HG02943 (cell line): ENCODE results near the gene COASY.
"Not testable (repeated sequence)": the region's sequence is repeated elsewhere in the genome, so short reads cannot be mapped to it uniquely, and the experiment has no call there.

Source experiments
- ATAC-seq: cut with Tn5 transposase; IDR thresholded peaks from one replicate; pipeline ENCODE4 v1.9.1; 2021; ENCODE audit warnings: mild to moderate bottlenecking, low read depth, moderate library complexity; ENCODE audit not compliant: unreplicated experiment

COASY gene

DNA sequence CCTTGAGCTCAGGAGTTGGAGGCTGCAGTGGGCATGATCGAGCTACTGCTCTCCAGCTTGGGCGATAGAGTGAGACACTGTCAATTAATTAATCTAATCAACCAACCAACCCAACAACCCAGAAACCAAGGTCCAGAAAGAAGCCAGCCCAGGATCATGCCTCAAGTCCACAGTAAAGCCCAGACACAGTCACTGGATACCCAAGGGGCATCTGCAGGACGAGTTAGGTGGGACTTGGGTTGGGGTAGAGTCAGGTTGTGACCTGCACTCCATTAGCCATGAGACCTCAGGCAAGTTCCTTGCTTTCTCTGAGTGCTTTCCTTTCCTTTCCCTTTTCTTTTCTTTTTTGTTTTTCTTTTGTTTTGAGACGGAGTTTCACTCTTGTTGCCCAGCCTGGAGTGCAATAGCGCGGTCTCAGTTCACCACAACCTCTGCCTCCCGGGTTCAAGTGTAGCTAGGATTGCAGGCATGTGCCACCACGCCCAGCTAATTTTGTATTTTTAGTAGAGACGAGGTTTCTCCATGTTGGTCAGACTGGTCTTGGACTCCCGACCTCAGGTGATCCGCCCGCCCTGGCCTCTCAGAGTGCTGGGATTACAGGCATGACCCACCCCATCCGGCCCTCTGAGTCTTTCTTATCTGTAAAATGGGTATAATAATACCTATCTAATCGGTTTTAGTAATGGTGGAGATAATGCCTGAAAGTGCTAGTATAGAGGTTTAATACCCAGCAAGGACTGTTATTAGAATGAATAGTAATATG lies 12.8 kb upstream of the COASY start:
- ATAC-seq = no peak

DNA sequence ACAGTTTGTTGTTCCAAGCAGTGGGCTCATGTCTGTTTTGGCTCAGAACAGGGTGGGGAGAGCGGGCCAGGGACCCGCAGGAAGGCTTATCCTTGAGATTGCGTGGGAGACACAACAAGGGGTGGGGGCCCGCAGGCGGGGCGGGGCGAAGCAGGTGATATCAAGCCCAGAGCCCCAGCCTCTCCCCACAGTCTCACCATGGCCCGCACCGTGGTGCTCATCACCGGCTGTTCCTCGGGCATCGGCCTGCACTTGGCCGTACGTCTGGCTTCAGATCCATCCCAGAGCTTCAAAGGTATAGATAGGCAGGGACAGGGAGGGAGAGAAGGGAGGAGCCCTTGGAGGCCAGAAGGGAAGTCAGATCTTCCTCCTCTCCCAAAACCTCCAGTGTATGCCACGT lies 9.2 kb upstream of the COASY start, which contains the start of gene HSD17B1:
HSD17B1 (plus strand) TSS at position 188 of the 400 bp plus-strand sequence; CDS start at position 199, 11 bp downstream.
- not testable (repeated sequence) for ATAC-seq

DNA sequence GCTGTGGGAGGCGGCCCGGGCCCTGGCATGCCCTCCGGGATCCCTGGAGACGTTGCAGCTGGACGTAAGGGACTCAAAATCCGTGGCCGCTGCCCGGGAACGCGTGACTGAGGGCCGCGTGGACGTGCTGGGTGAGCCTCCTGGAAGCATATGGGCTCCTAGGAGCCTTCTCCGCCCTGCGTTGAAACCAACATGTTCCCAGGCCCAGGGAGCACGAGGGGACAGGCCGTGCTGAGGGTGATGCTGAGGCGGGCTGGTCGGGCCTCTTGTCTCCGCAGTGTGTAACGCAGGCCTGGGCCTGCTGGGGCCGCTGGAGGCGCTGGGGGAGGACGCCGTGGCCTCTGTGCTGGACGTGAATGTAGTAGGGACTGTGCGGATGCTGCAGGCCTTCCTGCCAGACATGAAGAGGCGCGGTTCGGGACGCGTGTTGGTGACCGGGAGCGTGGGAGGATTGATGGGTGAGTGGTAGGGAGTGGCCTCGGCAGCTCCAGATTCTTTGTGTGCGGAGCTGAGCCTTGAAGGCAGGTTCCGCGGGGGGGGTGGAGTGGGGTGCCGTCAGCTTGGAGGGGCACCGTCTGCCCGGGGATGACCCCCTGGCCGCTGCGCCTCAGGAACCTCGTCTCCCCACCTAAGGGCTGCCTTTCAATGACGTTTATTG lies 8.7 kb upstream of the COASY start:
- ATAC-seq = no peak

DNA sequence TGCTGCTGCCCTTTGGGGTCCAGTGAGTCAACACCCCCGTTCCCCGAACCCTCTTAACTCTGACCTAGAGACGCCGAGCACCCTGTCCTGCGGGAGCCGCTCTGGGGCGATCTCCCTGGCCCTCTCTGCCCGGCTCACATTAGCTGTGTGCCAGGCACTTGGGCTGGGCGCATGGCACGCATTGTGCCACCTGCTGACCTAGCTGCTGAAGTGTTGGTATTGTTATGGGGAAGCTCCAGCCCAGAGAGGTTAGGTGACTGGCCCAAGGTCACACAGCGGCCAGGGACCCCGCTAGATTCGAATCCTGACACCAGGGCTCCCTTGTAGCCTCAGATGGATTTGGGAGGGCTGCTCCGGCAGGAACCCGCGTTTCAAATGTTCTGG lies 8.1 kb upstream of the COASY start:
- ATAC-seq = no peak

DNA sequence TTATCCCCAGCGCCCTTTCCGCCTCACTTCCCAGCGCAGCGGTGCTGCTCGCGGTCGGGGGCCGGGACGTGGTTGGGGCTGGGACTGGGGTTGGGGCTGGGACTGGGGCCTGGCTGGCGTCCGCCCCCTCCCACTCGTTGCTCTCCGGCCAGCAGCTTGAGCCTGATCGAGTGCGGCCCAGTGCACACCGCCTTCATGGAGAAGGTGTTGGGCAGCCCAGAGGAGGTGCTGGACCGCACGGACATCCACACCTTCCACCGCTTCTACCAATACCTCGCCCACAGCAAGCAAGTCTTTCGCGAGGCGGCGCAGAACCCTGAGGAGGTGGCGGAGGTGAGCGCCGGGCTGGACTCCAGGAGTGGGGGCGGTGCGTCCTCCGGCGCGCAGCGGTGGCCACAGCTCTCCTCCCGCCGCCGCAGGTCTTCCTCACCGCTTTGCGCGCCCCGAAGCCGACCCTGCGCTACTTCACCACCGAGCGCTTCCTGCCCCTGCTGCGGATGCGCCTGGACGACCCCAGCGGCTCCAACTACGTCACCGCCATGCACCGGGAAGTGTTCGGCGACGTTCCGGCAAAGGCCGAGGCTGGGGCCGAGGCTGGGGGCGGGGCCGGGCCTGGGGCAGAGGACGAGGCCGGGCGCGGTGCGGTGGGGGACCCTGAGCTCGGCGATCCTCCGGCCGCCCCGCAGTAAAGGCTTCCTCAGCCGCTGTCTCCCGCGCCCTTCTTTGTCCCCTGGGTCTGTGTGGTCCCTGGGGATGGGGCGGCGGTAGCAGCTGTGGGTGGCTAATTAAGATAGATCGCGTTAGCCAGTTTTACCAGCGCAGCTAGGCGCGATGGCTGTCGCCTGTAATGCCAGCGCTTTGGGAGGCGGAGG lies 7.5 kb upstream of the COASY start:
- ATAC-seq = peak; percentile 72

DNA sequence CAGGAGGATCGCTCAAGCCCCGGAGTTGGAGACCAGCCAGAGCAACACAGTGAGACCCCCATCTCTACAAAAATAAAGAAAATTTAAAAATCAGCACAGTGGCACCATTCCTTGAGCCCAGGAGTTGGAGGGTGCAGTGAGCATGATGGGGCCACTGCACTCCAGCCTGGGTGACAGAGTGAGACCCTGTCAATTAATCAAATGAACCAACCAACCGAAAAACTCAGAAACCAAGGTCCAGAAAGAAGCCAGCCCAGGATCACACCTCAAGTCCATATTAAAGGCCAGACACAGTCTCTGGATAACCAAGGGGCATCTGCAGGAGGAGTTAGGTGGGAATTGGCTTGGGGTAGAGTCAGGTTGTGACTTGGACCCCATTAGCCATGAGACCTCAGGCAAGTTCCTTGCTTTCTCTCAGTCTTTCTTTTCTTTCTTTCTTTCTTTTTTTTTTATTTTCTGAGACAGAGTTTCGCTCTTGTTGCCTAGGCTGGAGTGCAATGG lies 6.8 kb upstream of the COASY start:
- ATAC-seq = no peak

DNA sequence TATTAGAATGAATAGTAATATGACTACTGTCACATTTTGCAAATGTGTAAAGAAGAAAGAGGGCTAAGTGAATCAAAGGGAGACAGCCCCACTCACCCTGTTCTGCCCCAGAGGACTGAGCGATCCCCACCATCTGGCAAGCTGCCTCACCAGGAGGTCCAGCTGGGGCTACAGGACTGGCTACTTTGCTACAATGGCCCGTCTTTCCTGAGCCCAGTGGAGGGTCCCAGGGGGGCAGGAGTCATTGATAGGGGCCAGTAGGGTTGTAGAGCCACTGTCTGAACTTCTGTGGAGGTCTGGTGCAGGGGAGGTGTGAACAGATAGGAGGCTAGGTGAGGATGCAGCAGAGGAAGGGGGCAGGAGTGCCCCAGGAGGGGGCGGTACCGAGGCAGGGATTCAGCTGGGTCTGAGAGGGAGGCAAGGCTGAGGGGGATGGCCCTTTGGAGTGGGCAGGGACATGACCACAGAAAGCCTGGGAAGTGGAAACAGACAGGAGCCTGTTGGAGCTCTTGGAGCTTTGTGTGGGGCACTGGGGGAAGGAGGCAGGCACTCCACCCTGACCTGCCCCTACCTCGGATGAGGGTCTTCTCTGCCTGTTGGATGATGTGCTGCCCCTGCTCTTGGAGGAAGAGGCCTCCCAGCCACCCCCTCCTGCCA lies 5.9 kb upstream of the COASY start:
- ATAC-seq = not testable (repeated sequence)

DNA sequence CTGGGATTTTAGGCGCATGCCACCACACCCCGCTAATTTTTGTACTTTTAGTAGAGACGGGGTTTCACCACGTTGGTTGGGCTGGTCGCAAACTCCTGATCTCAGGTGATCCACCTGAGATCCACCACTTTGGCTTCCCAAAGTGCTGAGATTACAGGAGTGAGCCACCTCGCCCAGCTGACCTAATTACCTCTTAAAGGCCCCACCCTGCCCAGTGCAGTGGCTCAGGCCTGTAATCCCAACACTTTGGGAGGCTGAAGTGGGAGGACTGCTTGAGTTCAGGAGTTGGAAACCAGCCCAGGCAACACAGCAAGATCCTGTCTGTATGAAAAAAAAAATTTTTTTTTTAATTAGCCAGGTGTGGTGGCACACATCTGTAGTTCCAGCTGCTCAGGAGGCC lies 2.9 kb upstream of the COASY start:
- ATAC-seq = no peak

DNA sequence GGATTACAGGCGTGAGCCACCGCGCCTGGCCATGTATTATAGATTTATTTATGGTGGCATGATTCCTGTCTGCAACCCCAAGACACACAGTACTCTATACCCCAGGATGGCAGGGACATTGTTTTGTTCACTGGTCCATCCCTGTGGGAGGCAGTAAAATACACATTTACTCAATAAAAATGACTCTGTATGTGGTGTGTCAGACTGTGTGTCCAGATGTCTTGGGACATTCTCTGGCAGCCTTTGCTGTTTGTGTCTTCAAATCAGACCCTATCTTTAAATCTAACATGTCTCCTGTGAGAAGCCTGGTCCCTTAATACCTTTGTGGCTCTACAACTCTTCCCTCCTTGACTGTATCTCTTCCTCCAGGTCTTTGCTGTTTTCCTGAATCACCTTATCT lies 1.7 kb upstream of the COASY start:
- no peak for ATAC-seq

DNA sequence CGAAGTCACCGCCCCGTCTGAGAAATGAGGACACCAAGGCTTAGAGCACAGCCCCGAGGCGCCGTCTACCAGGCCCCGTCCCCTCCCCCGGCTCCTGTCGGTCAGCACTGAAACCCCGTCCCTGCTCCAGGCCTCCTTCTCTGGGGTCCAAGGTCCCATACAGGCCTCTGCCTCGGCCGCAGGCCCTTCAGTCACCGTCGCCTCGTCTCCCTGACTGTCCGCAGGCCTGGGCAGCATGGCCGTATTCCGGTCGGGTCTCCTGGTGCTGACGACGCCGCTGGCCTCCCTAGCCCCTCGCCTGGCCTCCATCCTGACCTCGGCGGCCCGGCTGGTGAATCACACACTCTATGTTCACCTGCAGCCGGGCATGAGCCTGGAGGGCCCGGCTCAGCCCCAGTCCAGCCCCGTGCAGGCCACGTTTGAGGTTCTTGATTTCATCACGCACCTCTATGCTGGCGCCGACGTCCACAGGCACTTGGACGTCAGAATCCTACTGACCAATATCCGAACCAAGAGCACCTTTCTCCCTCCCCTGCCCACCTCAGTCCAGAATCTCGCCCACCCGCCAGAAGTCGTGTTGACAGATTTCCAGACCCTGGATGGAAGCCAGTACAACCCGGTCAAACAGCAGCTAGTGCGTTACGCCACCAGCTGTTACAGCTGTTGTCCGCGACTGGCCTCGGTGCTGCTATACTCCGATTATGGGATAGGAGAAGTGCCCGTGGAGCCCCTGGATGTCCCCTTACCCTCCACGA lies 617 bp downstream of the COASY start:
- ATAC-seq = no peak

DNA sequence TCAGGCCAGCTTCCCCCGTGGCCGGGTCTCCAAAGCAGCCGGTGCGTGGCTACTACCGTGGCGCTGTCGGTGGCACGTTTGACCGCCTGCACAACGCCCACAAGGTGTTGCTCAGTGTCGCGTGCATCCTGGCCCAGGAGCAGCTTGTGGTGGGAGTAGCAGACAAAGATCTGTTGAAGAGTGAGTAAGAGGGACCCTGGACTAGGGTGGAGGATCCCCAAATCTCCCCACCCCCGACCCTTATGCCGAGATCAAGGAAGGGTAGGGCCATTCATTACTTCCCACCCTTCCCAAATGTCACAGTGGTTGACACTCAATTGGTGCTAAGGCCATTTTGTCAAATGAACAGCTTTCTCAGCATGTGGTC lies 1.2 kb downstream of the COASY start:
- no peak for ATAC-seq

DNA sequence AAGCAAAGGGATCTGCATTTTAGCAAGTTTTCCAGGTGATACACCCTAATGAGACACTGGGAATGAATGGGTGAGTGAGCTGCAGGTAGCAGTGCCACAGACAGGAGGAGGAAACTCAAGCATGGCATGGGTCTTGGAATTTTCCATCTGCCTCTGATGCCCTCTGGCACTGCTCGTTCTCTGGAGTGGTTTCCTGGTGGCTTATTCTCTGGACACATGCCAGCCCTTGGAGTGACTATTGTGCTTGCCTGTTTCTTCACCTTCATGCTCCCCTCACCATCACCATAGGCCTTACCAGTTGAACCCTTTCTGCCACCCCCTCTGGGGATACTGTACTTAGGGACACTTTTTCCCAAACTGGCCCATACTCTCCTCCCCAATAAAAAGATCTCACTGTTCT lies 1.6 kb downstream of the COASY start:
- no peak for ATAC-seq

DNA sequence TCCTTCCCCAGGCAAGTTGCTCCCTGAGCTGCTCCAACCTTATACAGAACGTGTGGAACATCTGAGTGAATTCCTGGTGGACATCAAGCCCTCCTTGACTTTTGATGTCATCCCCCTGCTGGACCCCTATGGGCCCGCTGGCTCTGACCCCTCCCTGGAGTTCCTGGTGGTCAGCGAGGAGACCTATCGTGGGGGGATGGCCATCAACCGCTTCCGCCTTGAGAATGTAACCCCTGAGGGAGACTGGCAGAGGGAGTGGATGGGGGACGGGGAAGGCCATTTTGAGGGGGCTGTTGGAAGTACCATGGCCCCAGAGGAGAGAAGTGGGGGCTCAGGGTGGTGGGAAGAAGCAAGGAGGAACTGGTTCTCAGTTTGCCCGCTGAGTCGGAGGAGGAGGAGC lies 2.0 kb downstream of the COASY start:
- ATAC-seq = no peak

DNA sequence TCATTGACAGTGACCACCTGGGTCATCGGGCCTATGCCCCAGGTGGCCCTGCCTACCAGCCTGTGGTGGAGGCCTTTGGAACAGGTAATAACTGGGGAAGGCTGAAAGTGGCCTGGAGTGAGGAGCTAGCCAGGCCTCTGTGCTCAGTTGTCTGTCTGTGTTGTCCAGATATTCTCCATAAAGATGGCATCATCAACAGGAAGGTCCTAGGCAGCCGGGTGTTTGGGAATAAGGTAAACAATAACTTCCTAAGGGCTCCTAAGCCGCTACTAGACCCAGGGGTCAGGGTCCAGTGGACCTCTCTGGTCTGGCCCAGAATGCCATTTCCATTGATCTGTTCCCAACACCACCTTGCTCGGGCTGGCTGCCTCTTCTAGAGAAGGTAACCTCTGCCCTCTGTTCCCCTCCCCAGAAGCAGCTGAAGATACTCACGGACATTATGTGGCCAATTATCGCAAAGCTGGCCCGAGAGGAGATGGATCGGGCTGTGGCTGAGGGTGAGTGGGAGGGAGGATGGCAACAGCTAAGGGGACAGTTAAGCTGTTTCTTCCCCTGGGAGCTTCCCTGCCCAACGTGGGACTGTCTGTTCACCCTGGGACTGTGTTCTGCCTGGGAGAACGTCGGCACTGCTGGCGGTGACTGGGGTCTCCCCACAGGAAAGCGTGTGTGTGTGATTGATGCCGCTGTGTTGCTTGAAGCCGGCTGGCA lies 3.0 kb downstream of the COASY start:
- no peak for ATAC-seq

DNA sequence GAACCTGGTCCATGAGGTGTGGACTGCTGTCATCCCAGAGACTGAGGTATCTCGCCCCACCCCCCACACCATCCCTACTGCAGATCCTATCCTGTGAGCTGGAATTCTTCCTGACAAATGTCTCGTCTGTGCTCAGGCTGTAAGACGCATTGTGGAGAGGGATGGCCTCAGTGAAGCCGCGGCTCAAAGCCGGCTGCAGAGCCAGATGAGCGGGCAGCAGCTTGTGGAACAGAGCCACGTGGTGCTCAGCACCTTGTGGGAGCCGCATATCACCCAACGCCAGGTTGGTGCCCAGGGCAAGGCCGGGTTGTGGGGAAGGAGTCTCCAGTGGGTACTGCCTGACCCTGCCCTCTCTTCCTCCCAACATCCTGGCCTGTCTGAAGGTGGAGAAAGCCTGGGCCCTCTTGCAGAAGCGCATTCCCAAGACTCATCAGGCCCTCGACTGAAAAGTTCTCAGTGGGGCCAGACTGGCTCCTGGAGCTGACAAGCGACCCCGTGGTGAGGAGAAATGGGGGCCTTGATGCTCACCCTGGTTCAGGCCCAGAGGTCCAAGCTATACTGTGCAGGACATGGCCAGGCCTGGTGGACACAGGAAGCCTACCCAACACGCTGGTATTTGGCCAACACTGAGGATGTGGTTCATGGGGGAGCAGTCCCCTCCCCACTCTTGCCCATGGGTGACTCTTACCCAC lies 3.7 kb downstream of the COASY start:
- no peak for ATAC-seq

DNA sequence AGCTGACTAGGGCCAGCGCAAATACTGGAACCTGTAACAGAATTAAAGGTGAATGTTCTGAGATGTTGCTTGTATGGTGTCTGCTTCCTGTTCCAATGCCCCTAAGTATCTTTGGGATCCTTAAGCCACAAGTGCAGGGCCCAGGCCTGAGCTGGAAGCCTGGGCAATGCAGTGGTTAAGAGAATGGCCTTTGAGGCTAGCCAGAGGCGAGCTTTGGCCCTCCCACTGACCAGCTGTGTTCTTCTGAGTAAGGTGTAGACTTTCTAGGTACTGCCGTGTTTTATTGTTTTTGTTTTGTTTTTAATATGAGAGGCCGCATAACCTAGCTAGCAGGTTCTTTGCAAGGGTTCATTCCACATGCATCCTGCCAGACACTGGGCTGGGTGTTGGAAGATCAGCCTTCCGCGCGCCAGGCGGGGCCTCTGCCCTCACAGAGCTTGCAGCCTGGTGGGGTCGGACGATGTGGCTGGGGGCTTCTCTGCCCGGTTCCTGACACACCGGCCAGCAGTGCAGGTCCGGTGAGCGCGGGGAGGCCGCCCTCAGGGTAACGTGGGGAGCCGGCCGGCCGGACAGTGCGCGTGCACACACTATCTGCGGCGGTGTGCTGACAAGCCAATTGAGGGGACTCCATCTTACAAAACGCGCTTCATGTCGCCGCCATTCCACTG lies 4.4 kb downstream of the COASY start:
- ATAC-seq = no peak

DNA sequence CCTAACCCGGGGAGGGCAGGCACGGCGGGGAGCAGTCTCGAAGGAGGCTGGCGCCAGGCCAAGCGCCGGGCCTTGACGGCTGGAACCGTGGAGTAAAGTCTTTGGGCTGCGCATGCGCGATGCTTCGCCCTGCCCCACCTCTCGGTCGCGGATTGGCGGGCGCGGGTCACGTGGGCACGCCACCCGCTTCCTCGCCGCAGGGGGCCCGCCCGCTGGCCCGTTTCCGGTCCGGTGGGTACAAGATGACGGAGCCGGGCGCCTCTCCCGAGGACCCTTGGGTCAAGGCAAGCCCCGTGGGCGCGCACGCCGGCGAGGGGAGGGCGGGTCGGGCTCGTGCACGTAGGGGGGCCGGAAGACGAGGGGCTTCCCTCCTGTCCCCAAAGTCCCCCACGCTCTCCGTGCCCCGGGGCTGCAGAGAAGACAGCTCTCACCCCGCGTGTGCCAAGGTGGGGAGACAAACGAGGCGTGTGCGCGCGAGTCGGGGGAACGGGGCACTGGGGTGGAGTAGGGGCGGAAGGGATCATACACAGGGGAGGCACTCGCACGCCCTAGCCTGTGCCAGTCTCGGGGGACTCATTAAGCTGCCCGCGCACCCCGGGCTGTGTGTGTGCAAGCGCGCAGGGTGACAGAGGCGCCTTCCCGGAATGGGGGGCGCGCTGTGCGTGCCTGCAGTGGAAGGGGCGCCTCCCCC lies 5.1 kb downstream of the COASY start, which contains the start of gene MLX:
MLX (plus strand) TSS at position 218 of the 691 bp plus-strand sequence; CDS start at position 243, 25 bp downstream.
- peak; percentile 47 for ATAC-seq
